Measurements from ENCODE around the gene HS3ST5. TPM values are rescaled to one million over a fixed set of nuclear protein-coding genes. Genes with fewer than 3 reads are reported as not detected.

Gene HS3ST5
- total and polyA plus RNA-seq, 2 donors from 2014 or later, result 0.09 TPM; not detected in 1

GRCh38 chr6:114297135-114297534, 45.7 kb downstream of the HS3ST5 start:
- no peaks in the 10 kb centered on the region for H3K27me3 ChIP-seq (ENCODE audit: control insufficient read depth, insufficient read depth, low read length)
- intact Hi-C loops (cut with DNase I), result no loop called here
- H3K27ac ChIP-seq (ENCODE audit: low read depth in 2 of 2, low read length in 2 of 2), result no peak overlapping the region
- DNase-seq (no peak), FAIRE-seq (no peak)
- no peak for TF ChIP-seq CTCF (IDR thresholded peaks at IDR 0.05; ENCODE audit: borderline replicate concordance, extremely low read depth, insufficient read depth)
- no peaks in the 10 kb centered on the region for H3K9me3 ChIP-seq (ENCODE audit: control insufficient read depth in 2 of 3, insufficient read depth in 1 of 3, low read length in 3 of 3)
- no peaks in the 10 kb centered on the region for H3K4me1 ChIP-seq (ENCODE audit: control insufficient read depth in 2 of 3, insufficient read depth in 2 of 3, low read depth in 1 of 3, low read length in 3 of 3)
- H3K4me3 ChIP-seq (ENCODE audit: low read length in 3 of 3), result no peak overlapping the region
- H3K36me3 ChIP-seq (ENCODE audit: control insufficient read depth in 2 of 3, insufficient read depth in 3 of 3, low read length in 3 of 3), result no peaks in the 10 kb centered on the region
- no peak overlapping the region for H3K9ac ChIP-seq (ENCODE audit: low read length in 3 of 3)

- no peak for DNase-seq
- no peaks in the 10 kb centered on the region for H3K4me1 ChIP-seq (ENCODE audit: control insufficient read depth in 2 of 3, insufficient read depth in 2 of 3, low read depth in 1 of 3, low read length in 3 of 3)
- intact Hi-C loops (cut with DNase I), result no loop called here
- TF ChIP-seq CTCF (IDR thresholded peaks at IDR 0.05; ENCODE audit: borderline replicate concordance, extremely low read depth, insufficient read depth), result no peak
- no peak for FAIRE-seq
- no peak overlapping the region for H3K4me3 ChIP-seq (ENCODE audit: low read length in 3 of 3)
- no peak overlapping the region for H3K27ac ChIP-seq (ENCODE audit: low read depth in 2 of 2, low read length in 2 of 2)
- H3K36me3 ChIP-seq (ENCODE audit: control insufficient read depth in 2 of 3, insufficient read depth in 3 of 3, low read length in 3 of 3), result no peaks in the 10 kb centered on the region
- no peaks in the 10 kb centered on the region for H3K9me3 ChIP-seq (ENCODE audit: control insufficient read depth in 2 of 3, insufficient read depth in 1 of 3, low read length in 3 of 3)
- no peak overlapping the region for H3K9ac ChIP-seq (ENCODE audit: low read length in 3 of 3)
- H3K27me3 ChIP-seq (ENCODE audit: control insufficient read depth, insufficient read depth, low read length), result no peaks in the 10 kb centered on the region
Measured at GRCh38 chr6:114292431-114292830, 50.4 kb downstream of the HS3ST5 start.

GRCh38 chr6:114291428-114291827, 51.4 kb downstream of the HS3ST5 start:
- H3K4me1 ChIP-seq (ENCODE audit: control insufficient read depth in 2 of 3, insufficient read depth in 2 of 3, low read depth in 1 of 3, low read length in 3 of 3), result no peaks in the 10 kb centered on the region
- H3K4me3 ChIP-seq (ENCODE audit: low read length in 3 of 3), result no peak overlapping the region
- no peak for DNase-seq
- H3K36me3 ChIP-seq (ENCODE audit: control insufficient read depth in 2 of 3, insufficient read depth in 3 of 3, low read length in 3 of 3), result no peaks in the 10 kb centered on the region
- no peaks in the 10 kb centered on the region for H3K9me3 ChIP-seq (ENCODE audit: control insufficient read depth in 2 of 3, insufficient read depth in 1 of 3, low read length in 3 of 3)
- H3K27ac ChIP-seq (ENCODE audit: low read depth in 2 of 2, low read length in 2 of 2), result no peak overlapping the region
- H3K9ac ChIP-seq (ENCODE audit: low read length in 3 of 3), result no peak overlapping the region
- intact Hi-C loops (cut with DNase I), result no loop called here
- no peak for FAIRE-seq
- TF ChIP-seq CTCF (IDR thresholded peaks at IDR 0.05; ENCODE audit: borderline replicate concordance, extremely low read depth, insufficient read depth), result no peak
- H3K27me3 ChIP-seq (ENCODE audit: control insufficient read depth, insufficient read depth, low read length), result no peaks in the 10 kb centered on the region

- no peak overlapping the region for H3K9ac ChIP-seq (ENCODE audit: low read length in 3 of 3)
- TF ChIP-seq CTCF (IDR thresholded peaks at IDR 0.05; ENCODE audit: borderline replicate concordance, extremely low read depth, insufficient read depth), result no peak
- H3K4me1 ChIP-seq (ENCODE audit: control insufficient read depth in 2 of 3, insufficient read depth in 2 of 3, low read depth in 1 of 3, low read length in 3 of 3), result no peaks in the 10 kb centered on the region
- DNase-seq, result no peak
- no peaks in the 10 kb centered on the region for H3K27me3 ChIP-seq (ENCODE audit: control insufficient read depth, insufficient read depth, low read length)
- intact Hi-C loops (cut with DNase I), result no loop called here
- H3K27ac ChIP-seq (ENCODE audit: low read depth in 2 of 2, low read length in 2 of 2), result no peak overlapping the region
- H3K9me3 ChIP-seq (ENCODE audit: control insufficient read depth in 2 of 3, insufficient read depth in 1 of 3, low read length in 3 of 3), result no peaks in the 10 kb centered on the region
- no peaks in the 10 kb centered on the region for H3K36me3 ChIP-seq (ENCODE audit: control insufficient read depth in 2 of 3, insufficient read depth in 3 of 3, low read length in 3 of 3)
- no peak for FAIRE-seq
- H3K4me3 ChIP-seq (ENCODE audit: low read length in 3 of 3), result no peak overlapping the region
Measured at GRCh38 chr6:114290864-114291263, 52.0 kb downstream of the HS3ST5 start.
